Sigmoid colon (tissue), 4 donors: ENCODE measurements around the gene TSPAN15.

Source experiments
- POLR2AphosphoS5 ChIP-seq, 4 donors: sonication (generic); formaldehyde crosslinking; IDR thresholded peaks; one replicate each; pipeline ENCODE4 v1.6.1; 2017; ENCODE audit warnings: antibody characterized with exemption in 4 of 4
- TF ChIP-seq, protein P1 (sequence below), 4 experiments: fragments of 450-650 bp in 3 of 4; fragments of 200-600 bp in 1 of 4; IDR thresholded peaks; one replicate each; pipeline ENCODE4 v1.5.1; 2016 to 2019; ENCODE audit warnings: antibody characterized with exemption in 4 of 4, mild to moderate bottlenecking in 3 of 4, moderate library complexity in 2 of 4

DNA sequence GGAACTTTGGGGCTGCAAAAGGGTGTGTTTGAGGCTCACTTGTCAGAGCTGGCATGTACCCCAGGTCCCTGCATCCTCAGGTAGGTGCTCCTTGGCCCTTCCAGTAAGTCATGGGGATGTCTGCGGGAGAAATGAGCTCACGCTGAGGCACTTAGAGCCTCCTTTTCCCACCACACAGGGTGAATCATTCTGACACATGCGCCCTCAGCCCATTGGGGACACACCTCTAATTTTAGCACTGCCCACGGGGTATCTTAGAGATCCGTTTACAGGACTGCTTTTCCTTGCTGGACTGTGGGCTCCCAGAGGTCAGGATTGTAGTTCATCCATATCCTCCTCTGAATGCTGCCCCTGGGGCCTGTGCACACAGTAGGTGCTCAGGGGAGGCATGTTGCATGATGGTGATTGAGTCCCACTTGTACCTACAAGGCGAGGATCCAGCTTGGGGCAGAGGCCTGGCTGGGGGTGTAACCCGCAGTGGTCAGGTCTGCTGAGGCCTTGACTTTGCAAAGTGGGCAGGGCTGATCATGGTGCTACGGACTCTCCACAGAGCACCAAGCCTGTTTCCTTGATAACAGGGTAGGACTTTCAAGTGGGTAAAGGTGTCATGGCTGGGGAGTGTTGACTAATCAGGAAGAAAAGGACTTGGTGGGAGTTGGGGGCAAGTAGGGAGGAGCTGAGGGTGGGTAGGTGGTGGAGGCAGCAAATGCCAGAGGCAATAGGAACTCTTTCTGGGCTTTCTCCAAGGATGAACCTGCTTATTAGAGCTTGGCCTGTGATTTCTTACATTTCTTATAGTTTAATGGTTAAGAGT is 5.8 kb downstream of the TSPAN15 start:
- TF ChIP-seq, protein P1, sequence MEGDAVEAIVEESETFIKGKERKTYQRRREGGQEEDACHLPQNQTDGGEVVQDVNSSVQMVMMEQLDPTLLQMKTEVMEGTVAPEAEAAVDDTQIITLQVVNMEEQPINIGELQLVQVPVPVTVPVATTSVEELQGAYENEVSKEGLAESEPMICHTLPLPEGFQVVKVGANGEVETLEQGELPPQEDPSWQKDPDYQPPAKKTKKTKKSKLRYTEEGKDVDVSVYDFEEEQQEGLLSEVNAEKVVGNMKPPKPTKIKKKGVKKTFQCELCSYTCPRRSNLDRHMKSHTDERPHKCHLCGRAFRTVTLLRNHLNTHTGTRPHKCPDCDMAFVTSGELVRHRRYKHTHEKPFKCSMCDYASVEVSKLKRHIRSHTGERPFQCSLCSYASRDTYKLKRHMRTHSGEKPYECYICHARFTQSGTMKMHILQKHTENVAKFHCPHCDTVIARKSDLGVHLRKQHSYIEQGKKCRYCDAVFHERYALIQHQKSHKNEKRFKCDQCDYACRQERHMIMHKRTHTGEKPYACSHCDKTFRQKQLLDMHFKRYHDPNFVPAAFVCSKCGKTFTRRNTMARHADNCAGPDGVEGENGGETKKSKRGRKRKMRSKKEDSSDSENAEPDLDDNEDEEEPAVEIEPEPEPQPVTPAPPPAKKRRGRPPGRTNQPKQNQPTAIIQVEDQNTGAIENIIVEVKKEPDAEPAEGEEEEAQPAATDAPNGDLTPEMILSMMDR (IDR thresholded peaks at IDR 0.05) = no peak
- TF ChIP-seq POLR2AphosphoS5 (IDR thresholded peaks at IDR 0.05) = no peak
